ENCODE measurements around the gene ETHE1.
A peak's percentile ranks its signal among the peaks of the same experiment; 100 is the strongest.

The ETHE1 gene

DNA sequence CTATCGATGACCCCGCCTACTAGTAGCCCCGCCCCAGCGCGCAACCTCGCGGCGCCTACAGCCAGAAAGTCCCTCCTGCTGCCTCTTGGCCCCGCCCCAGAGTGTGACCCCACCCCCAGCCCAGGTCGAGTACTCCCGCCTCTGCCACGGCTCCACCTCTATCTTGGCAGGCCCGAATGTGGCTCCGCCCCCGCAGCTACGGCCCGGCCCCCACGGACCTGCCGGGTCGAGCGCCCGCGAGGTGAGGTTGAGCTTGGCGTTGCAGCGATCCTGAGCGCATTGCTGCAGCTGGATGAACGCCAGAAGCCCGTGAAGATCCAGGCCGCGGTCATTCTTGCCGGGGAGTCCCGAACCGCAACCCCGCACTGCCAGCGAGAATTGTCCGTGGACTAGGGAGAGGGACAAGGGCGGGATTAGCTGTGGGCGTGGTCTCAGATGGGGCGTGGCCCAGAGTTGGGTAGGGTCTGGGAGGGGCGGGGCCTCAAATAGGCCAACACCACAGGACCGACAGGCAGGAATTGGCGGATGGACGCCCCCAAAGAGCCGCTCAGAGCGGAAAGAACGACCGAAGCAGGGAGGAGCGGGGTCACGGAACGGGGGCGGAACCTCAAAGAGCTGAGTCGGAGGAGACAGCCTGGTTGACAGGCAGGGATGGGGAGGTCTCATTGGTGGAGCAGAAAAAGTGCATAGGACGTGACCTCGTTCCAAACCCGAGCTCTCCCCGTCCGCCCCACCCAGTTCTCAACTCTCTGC, 63.4 kb downstream of the ETHE1 start:
- H3K4me3 ChIP-seq (ENCODE audit: low read depth, low read length, poor library complexity, severe bottlenecking): peak overlapping the region; percentile 67
- peak overlapping the region; percentile 80 for H3K4me2 ChIP-seq (ENCODE audit: low read length)
- H3K27me3 ChIP-seq (ENCODE audit: insufficient read depth, low read length): peaks cover 5% of the 10 kb centered on the region
- peaks cover 8% of the 10 kb centered on the region for H3K4me1 ChIP-seq (ENCODE audit: insufficient read depth, low read length, severe bottlenecking)
- H3K9me2 ChIP-seq (ENCODE audit: low read depth, low read length): no peaks in the 10 kb centered on the region
- H3K27ac ChIP-seq (ENCODE audit: low read depth, low read length, poor library complexity, severe bottlenecking): no peak overlapping the region
- no peaks in the 10 kb centered on the region for H3K79me2 ChIP-seq (ENCODE audit: insufficient read depth, low read length)
- H3K9ac ChIP-seq (ENCODE audit: low read length): peak overlapping the region; percentile 43; the same call in 1 of the 2 replicates
- H3K36me3 ChIP-seq (ENCODE audit: insufficient read depth, low read length): no peaks in the 10 kb centered on the region
- TF ChIP-seq EZH2 (IDR thresholded peaks at IDR 0.05; ENCODE audit: borderline replicate concordance, low read length) (no peak), CTCF (IDR thresholded peaks at IDR 0.05; ENCODE audit: low read length) (no peak)
- no peaks in the 10 kb centered on the region for H3F3A ChIP-seq (ENCODE audit: insufficient read depth, low read length)
- H4K20me1 ChIP-seq (ENCODE audit: insufficient read depth, low read length): no peaks in the 10 kb centered on the region
- no peaks in the 10 kb centered on the region for H3K9me3 ChIP-seq (ENCODE audit: low read length)
- peak overlapping the region; percentile 50; the same call in 1 of the 2 replicates for H2AFZ ChIP-seq (ENCODE audit: low read length)

GRCh38 chr19:43462785-43463380, 64.1 kb downstream of the ETHE1 start:
- Histone ChIP-seq H3F3A (ENCODE audit: insufficient read depth, low read length) (no peaks in the 10 kb centered on the region), H4K20me1 (ENCODE audit: insufficient read depth, low read length) (no peaks in the 10 kb centered on the region), H2AFZ (ENCODE audit: low read length) (no peak overlapping the region), H3K27ac (ENCODE audit: low read depth, low read length, poor library complexity, severe bottlenecking) (no peak overlapping the region), H3K4me3 (ENCODE audit: low read depth, low read length, poor library complexity, severe bottlenecking) (peak overlapping the region; percentile 67), H3K9me3 (ENCODE audit: low read length) (no peaks in the 10 kb centered on the region), H3K9me2 (ENCODE audit: low read depth, low read length) (no peaks in the 10 kb centered on the region), H3K4me2 (ENCODE audit: low read length) (peak overlapping the region; percentile 80; the same call in 1 of the 2 replicates), H3K9ac (ENCODE audit: low read length) (no peak overlapping the region), H3K36me3 (ENCODE audit: insufficient read depth, low read length) (no peaks in the 10 kb centered on the region), H3K4me1 (ENCODE audit: insufficient read depth, low read length, severe bottlenecking) (peaks cover 8% of the 10 kb centered on the region), H3K27me3 (ENCODE audit: insufficient read depth, low read length) (peaks cover 5% of the 10 kb centered on the region), H3K79me2 (ENCODE audit: insufficient read depth, low read length) (no peaks in the 10 kb centered on the region)
- no peak for TF ChIP-seq CTCF (IDR thresholded peaks at IDR 0.05; ENCODE audit: low read length)
- no peak for TF ChIP-seq EZH2 (IDR thresholded peaks at IDR 0.05; ENCODE audit: borderline replicate concordance, low read length)

DNA sequence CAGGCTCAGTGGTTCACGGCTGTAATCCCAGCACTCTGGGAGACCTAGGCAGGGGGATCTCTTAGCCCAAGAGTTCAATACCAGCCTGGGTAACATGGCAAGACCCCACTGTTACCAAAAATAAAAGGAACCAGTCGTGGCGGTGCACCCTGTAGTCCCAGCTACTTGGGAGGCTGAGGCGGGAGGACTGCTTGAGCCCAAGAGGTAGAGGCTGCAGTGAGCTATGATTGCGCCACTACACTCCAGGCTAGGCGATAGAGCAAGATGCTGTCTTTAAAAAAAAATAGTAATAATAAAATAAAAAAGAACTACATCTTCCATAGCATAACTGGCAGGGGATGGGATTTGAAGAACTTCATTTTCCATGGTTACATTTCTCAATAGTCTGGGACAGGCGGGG, 64.6 kb downstream of the ETHE1 start:
- no peak overlapping the region for H3K4me2 ChIP-seq (ENCODE audit: low read length)
- H4K20me1 ChIP-seq (ENCODE audit: insufficient read depth, low read length): no peaks in the 10 kb centered on the region
- TF ChIP-seq EZH2 (IDR thresholded peaks at IDR 0.05; ENCODE audit: borderline replicate concordance, low read length) (no peak), CTCF (IDR thresholded peaks at IDR 0.05; ENCODE audit: low read length) (no peak)
- no peaks in the 10 kb centered on the region for H3K9me2 ChIP-seq (ENCODE audit: low read depth, low read length)
- no peak overlapping the region for H3K9ac ChIP-seq (ENCODE audit: low read length)
- no peaks in the 10 kb centered on the region for H3K9me3 ChIP-seq (ENCODE audit: low read length)
- H3K4me1 ChIP-seq (ENCODE audit: insufficient read depth, low read length, severe bottlenecking): peaks cover 8% of the 10 kb centered on the region
- no peak overlapping the region for H3K27ac ChIP-seq (ENCODE audit: low read depth, low read length, poor library complexity, severe bottlenecking)
- H3K36me3 ChIP-seq (ENCODE audit: insufficient read depth, low read length): no peaks in the 10 kb centered on the region
- no peaks in the 10 kb centered on the region for H3K79me2 ChIP-seq (ENCODE audit: insufficient read depth, low read length)
- no peaks in the 10 kb centered on the region for H3F3A ChIP-seq (ENCODE audit: insufficient read depth, low read length)
- H2AFZ ChIP-seq (ENCODE audit: low read length): no peak overlapping the region
- no peak overlapping the region for H3K4me3 ChIP-seq (ENCODE audit: low read depth, low read length, poor library complexity, severe bottlenecking)
- H3K27me3 ChIP-seq (ENCODE audit: insufficient read depth, low read length): peaks cover 5% of the 10 kb centered on the region
